ENCODE measurements around the gene SLIT3.

- no peak for TF ChIP-seq CTCF (IDR thresholded peaks at IDR 0.05; ENCODE audit: low read depth, low read length)
- TF ChIP-seq EZH2phosphoT487 (IDR thresholded peaks at IDR 0.05; ENCODE audit: low read depth) = no peak
Measured at GRCh38 chr5:168962306-168962705, 338.6 kb downstream of the SLIT3 start.
